ENCODE results near the gene TMEM134. TPM values are rescaled to one million over a fixed set of nuclear protein-coding genes. Genes with fewer than 3 reads are reported as not detected.
"Not testable (repeated sequence)": the region's sequence is repeated elsewhere in the genome, so short reads cannot be mapped to it uniquely, and the experiment has no call there.

Gene TMEM134
- total RNA-seq, 5 donors from 2014 or later (not counting 1 experiment from before 2014, with no cell fraction given), result 59.9 to 113 (median 106) TPM

GRCh38 chr11:67485873-67486361 is 16.9 kb upstream of the TMEM134 start:
- H3K9me3 ChIP-seq; H3K9me3 Mint-ChIP-seq; H3K27me3 ChIP-seq (replicated peaks in 1 of 2; ENCODE audit: control insufficient read depth in 2 of 2, extremely low read depth in 1 of 2, insufficient read depth in 2 of 2, low read length in 1 of 2); H3K27me3 Mint-ChIP-seq; CTCF ChIA-PET; ATAC-seq (replicated peaks in 1 of 4): not testable (repeated sequence)
- peak overlapping the region; percentile 70 to 86 (median 70) for H3K4me3 Mint-ChIP-seq
- peak in 10 of 35 experiments; percentile 20 to 58 (median 34) for DNase-seq
- POLR2A ChIA-PET, result interaction anchor here in 1 of 2 donors (0.6 kb wide), 3 partner anchors 72 to 867 kb away, joined by 5 to 11 read pairs (median 9); no protein-coding TSS in a partner anchor
- H3K36me3 Mint-ChIP-seq, result peaks cover 18% of the 10 kb centered on the region
- H3K4me1 Mint-ChIP-seq, result peaks cover 65 to 69% (median 67%) of the 10 kb centered on the region in 3 donors
- peak overlapping the region; percentile 99 for H3K27ac Mint-ChIP-seq
- H3K36me3 ChIP-seq (ENCODE audit: control insufficient read depth in 2 of 2, extremely low read depth in 1 of 2, insufficient read depth in 1 of 2, low read length in 1 of 2), result peaks cover 15 to 43% of the 10 kb centered on the region in 2 donors
- WGBS (ENCODE audit: insufficient coverage), result 5% methylated on average over 3 of the region's 7 CpGs
- peaks cover 23 to 82% of the 10 kb centered on the region in 2 experiments for H3K4me1 ChIP-seq (ENCODE audit: control insufficient read depth in 1 of 2, extremely low read depth in 1 of 2, insufficient read depth in 2 of 2, low read length in 2 of 2)
- H3K27ac ChIP-seq (ENCODE audit: low read length), result peak overlapping the region; percentile 93
- peak overlapping the region; percentile 6 to 15 for H3K4me3 ChIP-seq (ENCODE audit: control insufficient read depth in 1 of 2, extremely low read depth in 1 of 2, low read length in 1 of 2)

DNA sequence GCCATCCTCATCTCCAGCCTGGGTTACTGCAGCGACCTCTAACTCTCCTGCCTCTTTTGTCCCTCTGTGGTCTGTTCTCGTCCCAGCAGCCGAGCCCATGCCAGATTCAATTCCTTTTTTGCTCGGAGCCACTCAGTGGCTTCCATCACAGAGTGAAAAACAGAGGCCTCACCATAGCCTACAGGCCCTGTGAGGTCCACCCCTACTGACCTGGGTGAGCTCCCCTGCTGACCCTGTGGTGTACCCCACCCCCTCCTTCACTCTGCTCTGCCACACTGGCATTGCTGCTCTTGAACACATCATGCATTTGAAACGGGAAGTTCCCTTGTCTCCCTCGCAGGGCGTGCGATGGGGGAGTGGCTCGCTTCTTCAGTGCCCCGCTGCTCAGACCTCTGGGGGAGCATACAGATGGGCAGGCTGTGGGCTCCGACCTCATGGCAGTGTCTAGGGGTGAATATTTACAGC is 15.8 kb upstream of the TMEM134 start:
- H3K4me3 ChIP-seq (ENCODE audit: control insufficient read depth in 1 of 2, extremely low read depth in 1 of 2, low read length in 1 of 2), result peak overlapping the region; percentile 62 to 77
- POLR2A ChIA-PET, result interaction anchor here in 1 of 2 donors (0.7 kb wide), 1 partner anchor 64 kb away, joined by 6 read pairs; no protein-coding TSS in a partner anchor
- CTCF ChIA-PET, result interaction anchor here in 1 of 2 donors (0.6 to 1.0 kb wide), 2 partner anchors 71 to 139 kb away, joined by 3 to 5 read pairs; no protein-coding TSS in a partner anchor
- under 1% methylated on average over 8 of the region's 11 CpGs for WGBS (ENCODE audit: insufficient coverage)
- H3K4me3 Mint-ChIP-seq, result peak overlapping the region; percentile 86 to 98 (median 95)
- H3K27me3 Mint-ChIP-seq, result no peaks in the 10 kb centered on the region
- peaks cover 8 to 33% of the 10 kb centered on the region in 2 donors for H3K36me3 ChIP-seq (ENCODE audit: control insufficient read depth in 2 of 2, extremely low read depth in 1 of 2, insufficient read depth in 1 of 2, low read length in 1 of 2)
- H3K9me3 Mint-ChIP-seq, result no peaks in the 10 kb centered on the region
- H3K4me1 ChIP-seq (ENCODE audit: control insufficient read depth in 1 of 2, extremely low read depth in 1 of 2, insufficient read depth in 2 of 2, low read length in 2 of 2), result peaks cover 23 to 76% of the 10 kb centered on the region in 2 experiments
- peaks cover 17% of the 10 kb centered on the region for H3K36me3 Mint-ChIP-seq
- H3K27ac Mint-ChIP-seq, result peak overlapping the region; percentile 99
- ATAC-seq (replicated peaks in 1 of 4) (peak in 1 of 4 experiments; percentile 13), DNase-seq (peak in 28 of 35 experiments; percentile 28 to 76 (median 52))
- no peaks in the 10 kb centered on the region for H3K9me3 ChIP-seq
- H3K4me1 Mint-ChIP-seq, result peaks cover 65 to 69% (median 66%) of the 10 kb centered on the region in 3 donors
- no peaks in the 10 kb centered on the region for H3K27me3 ChIP-seq (replicated peaks in 1 of 2; ENCODE audit: control insufficient read depth in 2 of 2, extremely low read depth in 1 of 2, insufficient read depth in 2 of 2, low read length in 1 of 2)
- peak overlapping the region; percentile 93 for H3K27ac ChIP-seq (ENCODE audit: low read length)

DNA sequence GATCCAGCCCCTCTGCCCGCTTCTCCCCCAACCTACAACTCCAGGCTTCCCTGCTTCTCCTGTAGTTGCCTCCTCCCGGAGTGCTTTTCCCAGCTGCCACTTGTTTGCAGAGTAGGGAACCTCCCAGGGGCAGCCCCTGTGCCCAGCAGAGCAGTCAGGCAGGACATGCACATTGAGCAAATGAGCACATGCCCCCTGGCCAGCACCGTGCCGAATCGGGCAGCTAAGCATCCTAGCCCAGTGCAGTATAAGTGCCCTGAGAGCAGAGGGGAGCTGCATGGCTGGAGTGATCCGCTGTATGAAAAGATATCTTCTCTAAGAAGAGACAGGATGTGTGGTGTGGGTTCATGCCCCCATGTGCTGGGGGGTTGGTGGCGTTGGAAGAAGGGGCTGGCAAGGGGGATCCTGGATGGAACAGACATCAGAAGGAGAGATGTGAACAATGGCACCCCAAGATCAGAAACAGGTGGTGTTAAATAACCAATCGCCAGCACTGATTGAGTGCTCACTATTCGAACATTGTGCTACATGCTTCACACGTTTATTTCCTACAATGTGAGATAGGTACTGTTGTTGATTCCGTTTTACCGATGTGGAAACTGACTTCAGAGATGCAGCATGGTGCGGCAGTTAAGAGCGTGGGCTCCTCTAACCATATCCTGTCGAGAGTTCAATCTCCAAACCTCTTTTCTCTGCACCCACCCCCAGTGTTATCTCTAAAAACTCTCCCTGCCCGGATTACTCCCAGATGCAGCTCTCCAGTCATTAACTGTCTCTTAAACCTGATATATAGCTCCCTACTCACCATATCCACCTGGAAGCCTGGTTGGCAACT is 15.0 kb upstream of the TMEM134 start:
- 6% methylated on average over 13 of the region's 16 CpGs for WGBS (ENCODE audit: insufficient coverage)
- Histone ChIP-seq H3K27me3 (replicated peaks in 1 of 2; ENCODE audit: control insufficient read depth in 2 of 2, extremely low read depth in 1 of 2, insufficient read depth in 2 of 2, low read length in 1 of 2) (no peaks in the 10 kb centered on the region), H3K9me3 (no peaks in the 10 kb centered on the region), H3K4me3 (ENCODE audit: control insufficient read depth in 1 of 2, extremely low read depth in 1 of 2, low read length in 1 of 2) (peak overlapping the region; percentile 62 to 77), H3K4me1 (ENCODE audit: control insufficient read depth in 1 of 2, extremely low read depth in 1 of 2, insufficient read depth in 2 of 2, low read length in 2 of 2) (peaks cover 23 to 71% of the 10 kb centered on the region in 2 experiments), H3K27ac (ENCODE audit: low read length) (peak overlapping the region; percentile 93), H3K36me3 (ENCODE audit: control insufficient read depth in 2 of 2, extremely low read depth in 1 of 2, insufficient read depth in 1 of 2, low read length in 1 of 2) (peaks cover 4 to 24% of the 10 kb centered on the region in 2 donors)
- peak; percentile 44 to 65 (median 51) for ATAC-seq (replicated peaks in 1 of 4)
- Mint-ChIP-seq H3K27ac (peak overlapping the region; percentile 99), H3K9me3 (no peaks in the 10 kb centered on the region), H3K4me1 (peaks cover 60 to 64% (median 61%) of the 10 kb centered on the region in 3 donors), H3K4me3 (peak overlapping the region; percentile 86 to 98 (median 95)), H3K27me3 (no peaks in the 10 kb centered on the region), H3K36me3 (peaks cover 13% of the 10 kb centered on the region)
- peak in 34 of 35 experiments; percentile 27 to 87 (median 65) for DNase-seq
- CTCF ChIA-PET, result interaction anchor here in 1 of 2 donors (0.6 kb wide), 1 partner anchor 116 kb away, joined by 5 read pairs; no protein-coding TSS in a partner anchor
- POLR2A ChIA-PET, result no interaction called here

DNA sequence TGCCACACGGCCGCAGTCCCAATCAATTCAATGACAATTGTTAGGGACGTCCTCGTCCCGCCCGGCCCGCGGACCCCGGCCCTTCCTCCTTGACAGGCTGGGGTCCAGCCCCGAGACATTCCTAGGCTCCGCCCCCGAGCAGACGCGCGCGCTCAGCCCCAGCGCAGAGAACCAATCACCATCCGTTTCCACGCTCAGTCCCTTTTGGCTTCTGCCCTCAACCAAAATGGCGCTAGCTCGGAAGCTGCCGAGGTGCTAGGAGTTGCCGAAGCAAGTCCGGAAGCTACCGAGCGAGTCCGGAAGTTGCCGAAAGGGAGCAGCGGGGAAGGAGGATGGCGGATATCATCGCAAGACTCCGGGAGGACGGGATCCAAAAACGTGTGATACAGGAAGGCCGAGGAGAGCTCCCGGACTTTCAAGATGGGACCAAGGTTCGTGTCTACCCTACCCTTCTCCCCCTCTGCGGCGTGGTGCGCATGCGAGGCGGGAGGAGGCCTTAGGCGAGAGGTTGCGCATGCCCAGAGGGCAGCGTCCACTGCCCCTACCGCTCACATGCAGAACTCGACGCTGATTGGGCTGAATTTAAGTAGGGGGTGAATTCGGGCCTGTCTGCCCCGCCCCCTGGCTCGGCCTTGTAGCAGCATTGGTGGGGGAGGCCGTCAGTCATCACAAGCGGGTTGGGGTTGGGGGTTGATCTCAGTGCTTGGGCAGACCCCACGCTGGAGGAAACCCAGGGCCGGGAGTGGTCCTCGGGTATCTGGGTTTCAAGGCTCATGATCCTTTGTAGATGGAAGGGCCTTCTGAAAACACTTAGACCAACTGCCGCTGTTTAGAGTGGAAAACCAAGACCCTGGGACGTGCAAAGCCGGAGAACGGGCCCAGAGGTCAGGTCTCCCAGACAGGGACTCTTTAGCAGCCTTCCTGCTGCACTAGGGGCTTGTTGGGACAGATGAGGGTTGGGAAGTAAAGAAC is 14.1 kb upstream of the TMEM134 start, which contains the start of gene AIP:
TSS of gene AIP (plus strand) at position 200 of the 972 bp plus-strand sequence. CDS start at position 333, 133 bp downstream.
- Histone ChIP-seq H3K27me3 (replicated peaks in 1 of 2; ENCODE audit: control insufficient read depth in 2 of 2, extremely low read depth in 1 of 2, insufficient read depth in 2 of 2, low read length in 1 of 2) (no peaks in the 10 kb centered on the region), H3K27ac (ENCODE audit: low read length) (peak within 1 kb of the TSS; percentile 93), H3K4me3 (ENCODE audit: control insufficient read depth in 1 of 2, extremely low read depth in 1 of 2, low read length in 1 of 2) (peak within 1 kb of the TSS; percentile 62 to 77), H3K9me3 (no peaks in the 10 kb centered on the region), H3K4me1 (ENCODE audit: control insufficient read depth in 1 of 2, extremely low read depth in 1 of 2, insufficient read depth in 2 of 2, low read length in 2 of 2) (peaks cover 23 to 62% of the 10 kb centered on the region in 2 experiments), H3K36me3 (ENCODE audit: control insufficient read depth in 2 of 2, extremely low read depth in 1 of 2, insufficient read depth in 1 of 2, low read length in 1 of 2) (peaks cover 4 to 16% of the 10 kb centered on the region in 2 donors)
- WGBS (ENCODE audit: insufficient coverage), result 1% methylated on average over 48 of the region's 60 CpGs
- Mint-ChIP-seq H3K27ac (peak within 1 kb of the TSS; percentile 99), H3K4me3 (peak within 1 kb of the TSS; percentile 86 to 98 (median 95)), H3K4me1 (peaks cover 52 to 55% (median 54%) of the 10 kb centered on the region in 3 donors), H3K27me3 (no peaks in the 10 kb centered on the region), H3K36me3 (peaks cover 12% of the 10 kb centered on the region), H3K9me3 (no peaks in the 10 kb centered on the region)
- CTCF ChIA-PET, result interaction anchor here in 1 of 2 donors (0.7 to 1.0 kb wide), 3 partner anchors 23 to 110 kb away, joined by 3 to 8 read pairs (median 4); partner anchors contain the start of genes CLCF1 and PPP1CA
- ATAC-seq (replicated peaks in 1 of 4) (peak; percentile 77 to 84 (median 83)), DNase-seq (peak; percentile 93 to 99 (median 97))
- POLR2A ChIA-PET, result no interaction called here

- peak overlapping the region; percentile 93 for H3K27ac ChIP-seq (ENCODE audit: low read length)
- H3K36me3 ChIP-seq (ENCODE audit: control insufficient read depth in 2 of 2, extremely low read depth in 1 of 2, insufficient read depth in 1 of 2, low read length in 1 of 2), result peaks cover 4 to 8% of the 10 kb centered on the region in 2 donors
- WGBS (ENCODE audit: insufficient coverage), result 22% methylated on average over 12 of the region's 19 CpGs
- Mint-ChIP-seq H3K4me1 (peaks cover 45 to 47% (median 47%) of the 10 kb centered on the region in 3 donors), H3K36me3 (peaks cover 5% of the 10 kb centered on the region), H3K4me3 (peak overlapping the region; percentile 86 to 98 (median 95)), H3K9me3 (no peaks in the 10 kb centered on the region), H3K27ac (peak overlapping the region; percentile 99), H3K27me3 (no peaks in the 10 kb centered on the region)
- peak overlapping the region; percentile 62 to 77 for H3K4me3 ChIP-seq (ENCODE audit: control insufficient read depth in 1 of 2, extremely low read depth in 1 of 2, low read length in 1 of 2)
- ATAC-seq (replicated peaks in 1 of 4) (peak; percentile 2 to 5 (median 4)), DNase-seq (no peak)
- CTCF ChIA-PET, result interaction anchor here in 1 of 2 donors (0.7 to 1.0 kb wide), 4 partner anchors 14 to 109 kb away, joined by 3 to 8 read pairs (median 4); partner anchors contain the start of genes CLCF1 and PPP1CA
- POLR2A ChIA-PET, result no interaction called here
- H3K9me3 ChIP-seq, result no peaks in the 10 kb centered on the region
- H3K4me1 ChIP-seq (ENCODE audit: control insufficient read depth in 1 of 2, extremely low read depth in 1 of 2, insufficient read depth in 2 of 2, low read length in 2 of 2), result peaks cover 23 to 54% of the 10 kb centered on the region in 2 experiments
- no peaks in the 10 kb centered on the region for H3K27me3 ChIP-seq (replicated peaks in 1 of 2; ENCODE audit: control insufficient read depth in 2 of 2, extremely low read depth in 1 of 2, insufficient read depth in 2 of 2, low read length in 1 of 2)
Measured at GRCh38 chr11:67482275-67482826, 13.3 kb upstream of the TMEM134 start.

Data from T-cell (primary cell).